HepG2 (cell line): ENCODE data around the gene TMC8. TPM values are rescaled to one million over a fixed set of nuclear protein-coding genes. Genes with fewer than 3 reads are reported as not detected.

Source experiments
- ISL2 ChIP-seq: sonication (generic); formaldehyde crosslinking; IDR thresholded peaks from 2 replicates; pipeline ENCODE4 v1.5.0; 2020; ENCODE audit warnings: missing genetic modification reagents
- NFE2L2 ChIP-seq: fragments of 150-350 bp; IDR thresholded peaks from 2 replicates; pipeline ENCODE4 v1.6.1; 2014; ENCODE audit warnings: low read length
- NR2F1 ChIP-seq, 2 experiments: fragments of 450-650 bp in 1 of 2; formaldehyde crosslinking in 1 of 2; IDR thresholded peaks; 2 replicates each; pipeline versions ENCODE4 v1.5.0 to v1.6.1; 2016 to 2020; ENCODE audit warnings: mild to moderate bottlenecking in 1 of 2, missing compliant biosample characterization in 1 of 2, missing genetic modification reagents in 1 of 2, moderate library complexity in 1 of 2
- TAF15 ChIP-seq: fragments of 200-400 bp; formaldehyde crosslinking; IDR thresholded peaks from one replicate; pipeline ENCODE4 v1.6.1; 2018; ENCODE audit warnings: mild to moderate bottlenecking, low read depth, low read length; ENCODE audit not compliant: poor library complexity, severe bottlenecking
- ZNF570 ChIP-seq: sonication (generic); formaldehyde crosslinking; IDR thresholded peaks from 2 replicates; pipeline ENCODE4 v1.4.0; 2020; ENCODE audit warnings: mild to moderate bottlenecking, missing genetic modification reagents, borderline replicate concordance
- ZSCAN21 ChIP-seq: sonication (generic); formaldehyde crosslinking; IDR thresholded peaks from 2 replicates; pipeline ENCODE4 v1.8.0; 2022; ENCODE audit warnings: mild to moderate bottlenecking, missing genetic modification reagents, moderate library complexity, borderline replicate concordance
- polyA plus RNA-seq, 8 experiments: library from polyadenylated mRNA; depleted of rRNA in 3 of 8; stranded (reverse) in 7 of 8; unstranded in 1 of 8; fragments of >200 nt; fragmentation: Illumina TruSeq in 4 of 8; extraction: Trizol in 4 of 8; gene quantifications; 2 replicates each; pipeline versions ENCODE4 v1.2.1 to v1.2.3, GENCODE V29; 2011 to 2016; ENCODE audit warnings: low read depth in 4 of 8, missing spikeins in 1 of 8, mixed read lengths in 1 of 8; ENCODE audit not compliant: insufficient read depth in 1 of 8
- total RNA-seq, 5 experiments: library from RNA; depleted of rRNA; stranded (reverse); fragments of >200 nt; fragmentation: Illumina TruSeq; extraction: Trizol; gene quantifications; 2 replicates each; pipeline ENCODE4 v1.2.3, GENCODE V29; 2016; ENCODE audit warnings: low read depth in 1 of 5
- TF ChIP-seq, protein P1 (sequence below): sonication (generic); formaldehyde crosslinking; IDR thresholded peaks from 2 replicates; pipeline ENCODE4 v1.4.0; 2020; ENCODE audit warnings: missing genetic modification reagents, borderline replicate concordance
- TF ChIP-seq, protein P2 (sequence below): sonication (generic); formaldehyde crosslinking; IDR thresholded peaks from 2 replicates; pipeline ENCODE4 v1.8.0; 2022; ENCODE audit warnings: mild to moderate bottlenecking, missing genetic modification reagents
- TF ChIP-seq, protein P3 (sequence below): sonication (generic); formaldehyde crosslinking; conservative IDR thresholded peaks from 2 replicates; pipeline ENCODE4 v1.8.0; 2022; ENCODE audit warnings: missing genetic modification reagents
- TF ChIP-seq, protein P4 (sequence below): sonication (generic); formaldehyde crosslinking; IDR thresholded peaks from 2 replicates; pipeline ENCODE4 v1.8.0; 2022; ENCODE audit warnings: missing genetic modification reagents, mild to moderate bottlenecking, borderline replicate concordance
- TF ChIP-seq, protein P5 (sequence below): sonication (generic); formaldehyde crosslinking; IDR thresholded peaks from 2 replicates; pipeline ENCODE4 v1.4.0; 2020; ENCODE audit warnings: missing genetic modification reagents, borderline replicate concordance

TMC8 gene
- total and polyA plus RNA-seq, 2 of the 13 experiments (the other 11 are each of a cell fraction or from before 2014, with no cell fraction given) = 0.53 to 7.8 TPM

DNA sequence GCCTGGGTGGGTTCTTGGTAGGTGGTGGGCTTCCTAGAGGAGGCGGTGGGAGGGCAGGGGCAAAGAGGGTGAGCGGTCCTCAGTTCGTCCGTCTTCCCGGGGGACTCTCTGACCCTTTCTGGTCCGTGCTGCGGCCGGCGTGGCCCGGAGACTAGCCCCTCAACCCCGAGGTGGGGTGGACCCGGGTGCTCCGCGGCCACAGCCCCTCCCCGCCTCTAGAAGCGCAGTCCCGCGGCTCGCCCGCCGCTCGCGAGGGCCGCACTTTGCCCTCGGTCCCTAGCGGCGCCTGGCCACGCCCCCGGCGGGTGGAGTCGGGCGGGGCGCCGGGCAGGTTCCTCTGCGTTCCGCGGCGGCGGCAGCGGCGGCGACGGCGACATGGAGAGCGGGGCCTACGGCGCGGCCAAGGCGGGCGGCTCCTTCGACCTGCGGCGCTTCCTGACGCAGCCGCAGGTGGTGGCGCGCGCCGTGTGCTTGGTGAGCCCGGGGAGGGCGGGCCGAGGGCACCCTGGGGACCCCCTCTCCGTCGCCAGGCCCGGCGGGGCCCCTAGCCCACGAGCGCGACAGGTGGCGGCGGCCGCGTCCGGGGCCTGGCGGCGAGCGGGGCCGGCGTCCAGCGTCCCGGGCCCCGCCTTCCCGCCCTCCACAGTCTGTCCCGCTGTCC lies 37.8 kb downstream of the TMC8 start, which contains the start of gene SYNGR2 (continued):
- TF ChIP-seq, protein P1, sequence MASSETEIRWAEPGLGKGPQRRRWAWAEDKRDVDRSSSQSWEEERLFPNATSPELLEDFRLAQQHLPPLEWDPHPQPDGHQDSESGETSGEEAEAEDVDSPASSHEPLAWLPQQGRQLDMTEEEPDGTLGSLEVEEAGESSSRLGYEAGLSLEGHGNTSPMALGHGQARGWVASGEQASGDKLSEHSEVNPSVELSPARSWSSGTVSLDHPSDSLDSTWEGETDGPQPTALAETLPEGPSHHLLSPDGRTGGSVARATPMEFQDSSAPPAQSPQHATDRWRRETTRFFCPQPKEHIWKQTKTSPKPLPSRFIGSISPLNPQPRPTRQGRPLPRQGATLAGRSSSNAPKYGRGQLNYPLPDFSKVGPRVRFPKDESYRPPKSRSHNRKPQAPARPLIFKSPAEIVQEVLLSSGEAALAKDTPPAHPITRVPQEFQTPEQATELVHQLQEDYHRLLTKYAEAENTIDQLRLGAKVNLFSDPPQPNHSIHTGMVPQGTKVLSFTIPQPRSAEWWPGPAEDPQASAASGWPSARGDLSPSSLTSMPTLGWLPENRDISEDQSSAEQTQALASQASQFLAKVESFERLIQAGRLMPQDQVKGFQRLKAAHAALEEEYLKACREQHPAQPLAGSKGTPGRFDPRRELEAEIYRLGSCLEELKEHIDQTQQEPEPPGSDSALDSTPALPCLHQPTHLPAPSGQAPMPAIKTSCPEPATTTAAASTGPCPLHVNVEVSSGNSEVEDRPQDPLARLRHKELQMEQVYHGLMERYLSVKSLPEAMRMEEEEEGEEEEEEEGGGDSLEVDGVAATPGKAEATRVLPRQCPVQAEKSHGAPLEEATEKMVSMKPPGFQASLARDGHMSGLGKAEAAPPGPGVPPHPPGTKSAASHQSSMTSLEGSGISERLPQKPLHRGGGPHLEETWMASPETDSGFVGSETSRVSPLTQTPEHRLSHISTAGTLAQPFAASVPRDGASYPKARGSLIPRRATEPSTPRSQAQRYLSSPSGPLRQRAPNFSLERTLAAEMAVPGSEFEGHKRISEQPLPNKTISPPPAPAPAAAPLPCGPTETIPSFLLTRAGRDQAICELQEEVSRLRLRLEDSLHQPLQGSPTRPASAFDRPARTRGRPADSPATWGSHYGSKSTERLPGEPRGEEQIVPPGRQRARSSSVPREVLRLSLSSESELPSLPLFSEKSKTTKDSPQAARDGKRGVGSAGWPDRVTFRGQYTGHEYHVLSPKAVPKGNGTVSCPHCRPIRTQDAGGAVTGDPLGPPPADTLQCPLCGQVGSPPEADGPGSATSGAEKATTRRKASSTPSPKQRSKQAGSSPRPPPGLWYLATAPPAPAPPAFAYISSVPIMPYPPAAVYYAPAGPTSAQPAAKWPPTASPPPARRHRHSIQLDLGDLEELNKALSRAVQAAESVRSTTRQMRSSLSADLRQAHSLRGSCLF (CRISPR knock-in tag) = no peak
- TF ChIP-seq TAF15 = no peak
- TF ChIP-seq, protein P2, sequence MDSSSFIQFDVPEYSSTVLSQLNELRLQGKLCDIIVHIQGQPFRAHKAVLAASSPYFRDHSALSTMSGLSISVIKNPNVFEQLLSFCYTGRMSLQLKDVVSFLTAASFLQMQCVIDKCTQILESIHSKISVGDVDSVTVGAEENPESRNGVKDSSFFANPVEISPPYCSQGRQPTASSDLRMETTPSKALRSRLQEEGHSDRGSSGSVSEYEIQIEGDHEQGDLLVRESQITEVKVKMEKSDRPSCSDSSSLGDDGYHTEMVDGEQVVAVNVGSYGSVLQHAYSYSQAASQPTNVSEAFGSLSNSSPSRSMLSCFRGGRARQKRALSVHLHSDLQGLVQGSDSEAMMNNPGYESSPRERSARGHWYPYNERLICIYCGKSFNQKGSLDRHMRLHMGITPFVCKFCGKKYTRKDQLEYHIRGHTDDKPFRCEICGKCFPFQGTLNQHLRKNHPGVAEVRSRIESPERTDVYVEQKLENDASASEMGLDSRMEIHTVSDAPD (CRISPR knock-in tag) = 0 out of 2 replicates have a peak, but pooled peaks have one; percentile 4
- 0 out of 2 replicates have a peak, but pooled peaks have one; percentile 35 for TF ChIP-seq ZNF570 (CRISPR knock-in tag)
- TF ChIP-seq, protein P3, sequence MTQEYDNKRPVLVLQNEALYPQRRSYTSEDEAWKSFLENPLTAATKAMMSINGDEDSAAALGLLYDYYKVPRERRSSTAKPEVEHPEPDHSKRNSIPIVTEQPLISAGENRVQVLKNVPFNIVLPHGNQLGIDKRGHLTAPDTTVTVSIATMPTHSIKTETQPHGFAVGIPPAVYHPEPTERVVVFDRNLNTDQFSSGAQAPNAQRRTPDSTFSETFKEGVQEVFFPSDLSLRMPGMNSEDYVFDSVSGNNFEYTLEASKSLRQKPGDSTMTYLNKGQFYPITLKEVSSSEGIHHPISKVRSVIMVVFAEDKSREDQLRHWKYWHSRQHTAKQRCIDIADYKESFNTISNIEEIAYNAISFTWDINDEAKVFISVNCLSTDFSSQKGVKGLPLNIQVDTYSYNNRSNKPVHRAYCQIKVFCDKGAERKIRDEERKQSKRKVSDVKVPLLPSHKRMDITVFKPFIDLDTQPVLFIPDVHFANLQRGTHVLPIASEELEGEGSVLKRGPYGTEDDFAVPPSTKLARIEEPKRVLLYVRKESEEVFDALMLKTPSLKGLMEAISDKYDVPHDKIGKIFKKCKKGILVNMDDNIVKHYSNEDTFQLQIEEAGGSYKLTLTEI = no peak
- peak; percentile 56 for TF ChIP-seq ISL2 (CRISPR knock-in tag)
- peak; percentile 92 for TF ChIP-seq ZSCAN21 (CRISPR knock-in tag)
- TF ChIP-seq, protein P4, sequence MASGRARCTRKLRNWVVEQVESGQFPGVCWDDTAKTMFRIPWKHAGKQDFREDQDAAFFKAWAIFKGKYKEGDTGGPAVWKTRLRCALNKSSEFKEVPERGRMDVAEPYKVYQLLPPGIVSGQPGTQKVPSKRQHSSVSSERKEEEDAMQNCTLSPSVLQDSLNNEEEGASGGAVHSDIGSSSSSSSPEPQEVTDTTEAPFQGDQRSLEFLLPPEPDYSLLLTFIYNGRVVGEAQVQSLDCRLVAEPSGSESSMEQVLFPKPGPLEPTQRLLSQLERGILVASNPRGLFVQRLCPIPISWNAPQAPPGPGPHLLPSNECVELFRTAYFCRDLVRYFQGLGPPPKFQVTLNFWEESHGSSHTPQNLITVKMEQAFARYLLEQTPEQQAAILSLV = peak; percentile 80; the same call in 1 of the 2 replicates
- TF ChIP-seq, protein P5, sequence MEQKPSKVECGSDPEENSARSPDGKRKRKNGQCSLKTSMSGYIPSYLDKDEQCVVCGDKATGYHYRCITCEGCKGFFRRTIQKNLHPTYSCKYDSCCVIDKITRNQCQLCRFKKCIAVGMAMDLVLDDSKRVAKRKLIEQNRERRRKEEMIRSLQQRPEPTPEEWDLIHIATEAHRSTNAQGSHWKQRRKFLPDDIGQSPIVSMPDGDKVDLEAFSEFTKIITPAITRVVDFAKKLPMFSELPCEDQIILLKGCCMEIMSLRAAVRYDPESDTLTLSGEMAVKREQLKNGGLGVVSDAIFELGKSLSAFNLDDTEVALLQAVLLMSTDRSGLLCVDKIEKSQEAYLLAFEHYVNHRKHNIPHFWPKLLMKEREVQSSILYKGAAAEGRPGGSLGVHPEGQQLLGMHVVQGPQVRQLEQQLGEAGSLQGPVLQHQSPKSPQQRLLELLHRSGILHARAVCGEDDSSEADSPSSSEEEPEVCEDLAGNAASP = 0 out of 2 replicates have a peak, but pooled peaks have one; percentile 40
- no peak for TF ChIP-seq NR2F1 (CRISPR knock-in tag; IDR thresholded peaks at IDR 0.05)
- no peak for TF ChIP-seq NFE2L2
